ENCODE data around the gene LY6G5B.

The LY6G5B gene

GRCh38 chr6:31632279-31632946, 37.4 kb upstream of the LY6G5B start:
- Histone ChIP-seq H3K4me1 (ENCODE audit: control insufficient read depth in 2 of 2, insufficient read depth in 1 of 2, low read depth in 1 of 2, low read length in 2 of 2) (no peaks in the 10 kb centered on the region), H3K4me3 (ENCODE audit: low read length in 2 of 2) (no peak overlapping the region), H4K91ac (ENCODE audit: low read depth, low read length, poor library complexity) (no peak overlapping the region), H3K4me2 (ENCODE audit: insufficient read depth, low read length, poor library complexity, severe bottlenecking) (no peak overlapping the region), H3K79me1 (ENCODE audit: low read depth, low read length) (peaks cover 10% of the 10 kb centered on the region), H2BK5ac (ENCODE audit: low read length) (no peak overlapping the region), H2BK15ac (ENCODE audit: low read length) (no peak overlapping the region), H3K18ac (ENCODE audit: low read length) (peak overlapping the region; percentile 5), H4K8ac (ENCODE audit: low read depth, low read length) (peak overlapping the region; percentile 52), H2AFZ (ENCODE audit: low read length) (no peak overlapping the region), H3K9me3 (replicated peaks in 1 of 2; ENCODE audit: control insufficient read depth in 2 of 2, insufficient read depth in 1 of 2, low read depth in 1 of 2, low read length in 2 of 2) (no peaks in the 10 kb centered on the region), H2BK12ac (ENCODE audit: low read length) (no peak overlapping the region), H3K36me3 (replicated peaks in 1 of 2; ENCODE audit: control insufficient read depth in 2 of 2, insufficient read depth in 2 of 2, low read length in 2 of 2) (peaks cover 78 to 100% of the 10 kb centered on the region in 2 donors), H3K9ac (ENCODE audit: low read depth, low read length, poor library complexity) (peak overlapping the region; percentile 68), H3K23ac (ENCODE audit: low read depth, low read length, poor library complexity) (peak overlapping the region; percentile 52), H3K4ac (ENCODE audit: low read length) (no peak overlapping the region), H3K27ac (replicated peaks; ENCODE audit: low read length) (no peak overlapping the region), H2AK5ac (ENCODE audit: low read depth, low read length) (no peak overlapping the region), H3K14ac (ENCODE audit: low read length) (no peak overlapping the region), H3K27me3 (ENCODE audit: control insufficient read depth in 3 of 3, insufficient read depth in 3 of 3, low read depth in 1 of 3, low read length in 3 of 3) (no peaks in the 10 kb centered on the region), H2BK120ac (ENCODE audit: low read depth, low read length) (no peak overlapping the region)
- no CpG with 5 or more reads among the region's 26 CpGs for WGBS, 2 donors (ENCODE audit: extremely low coverage in 2 of 2, insufficient read length in 2 of 2, insufficient replicate concordance in 1 of 2)
- no peak for DNase-seq (ENCODE audit: low spot score)

- H3K14ac ChIP-seq (ENCODE audit: low read length), result no peak overlapping the region
- DNase-seq (ENCODE audit: low spot score), result no peak
- H3K27ac ChIP-seq (replicated peaks; ENCODE audit: low read length), result no peak overlapping the region
- WGBS, 2 donors (ENCODE audit: extremely low coverage in 2 of 2, insufficient read length in 2 of 2, insufficient replicate concordance in 1 of 2), result no CpG with 5 or more reads among the region's 7 CpGs
- peaks cover 73 to 99% of the 10 kb centered on the region in 2 donors for H3K36me3 ChIP-seq (replicated peaks in 1 of 2; ENCODE audit: control insufficient read depth in 2 of 2, insufficient read depth in 2 of 2, low read length in 2 of 2)
- H3K4me2 ChIP-seq (ENCODE audit: insufficient read depth, low read length, poor library complexity, severe bottlenecking), result no peak overlapping the region
- no peak overlapping the region for H2AK5ac ChIP-seq (ENCODE audit: low read depth, low read length)
- H3K18ac ChIP-seq (ENCODE audit: low read length), result no peak overlapping the region
- no peaks in the 10 kb centered on the region for H3K9me3 ChIP-seq (replicated peaks in 1 of 2; ENCODE audit: control insufficient read depth in 2 of 2, insufficient read depth in 1 of 2, low read depth in 1 of 2, low read length in 2 of 2)
- no peak overlapping the region for H2BK5ac ChIP-seq (ENCODE audit: low read length)
- H3K9ac ChIP-seq (ENCODE audit: low read depth, low read length, poor library complexity), result no peak overlapping the region
- no peak overlapping the region for H2BK15ac ChIP-seq (ENCODE audit: low read length)
- no peak overlapping the region for H3K4me3 ChIP-seq (ENCODE audit: low read length in 2 of 2)
- no peak overlapping the region for H4K8ac ChIP-seq (ENCODE audit: low read depth, low read length)
- H2BK120ac ChIP-seq (ENCODE audit: low read depth, low read length), result no peak overlapping the region
- peaks cover 10% of the 10 kb centered on the region for H3K79me1 ChIP-seq (ENCODE audit: low read depth, low read length)
- no peak overlapping the region for H4K91ac ChIP-seq (ENCODE audit: low read depth, low read length, poor library complexity)
- H3K4me1 ChIP-seq (ENCODE audit: control insufficient read depth in 2 of 2, insufficient read depth in 1 of 2, low read depth in 1 of 2, low read length in 2 of 2), result no peaks in the 10 kb centered on the region
- H2AFZ ChIP-seq (ENCODE audit: low read length), result no peak overlapping the region
- H3K27me3 ChIP-seq (ENCODE audit: control insufficient read depth in 3 of 3, insufficient read depth in 3 of 3, low read depth in 1 of 3, low read length in 3 of 3), result no peaks in the 10 kb centered on the region
- no peak overlapping the region for H3K23ac ChIP-seq (ENCODE audit: low read depth, low read length, poor library complexity)
- no peak overlapping the region for H2BK12ac ChIP-seq (ENCODE audit: low read length)
- no peak overlapping the region for H3K4ac ChIP-seq (ENCODE audit: low read length)
These were observed 36.3 kb upstream of the LY6G5B start for GRCh38 chr6:31633447-31633846.

GRCh38 chr6:31634131-31634530, 35.6 kb upstream of the LY6G5B start:
- Histone ChIP-seq H3K4me1 (ENCODE audit: control insufficient read depth in 2 of 2, insufficient read depth in 1 of 2, low read depth in 1 of 2, low read length in 2 of 2) (no peaks in the 10 kb centered on the region), H3K4ac (ENCODE audit: low read length) (no peak overlapping the region), H2AK5ac (ENCODE audit: low read depth, low read length) (no peak overlapping the region), H3K9ac (ENCODE audit: low read depth, low read length, poor library complexity) (no peak overlapping the region), H4K8ac (ENCODE audit: low read depth, low read length) (no peak overlapping the region), H3K79me1 (ENCODE audit: low read depth, low read length) (peaks cover 10% of the 10 kb centered on the region), H3K4me3 (ENCODE audit: low read length in 2 of 2) (no peak overlapping the region), H3K27ac (replicated peaks; ENCODE audit: low read length) (no peak overlapping the region), H3K4me2 (ENCODE audit: insufficient read depth, low read length, poor library complexity, severe bottlenecking) (no peak overlapping the region), H3K27me3 (ENCODE audit: control insufficient read depth in 3 of 3, insufficient read depth in 3 of 3, low read depth in 1 of 3, low read length in 3 of 3) (no peaks in the 10 kb centered on the region), H3K9me3 (replicated peaks in 1 of 2; ENCODE audit: control insufficient read depth in 2 of 2, insufficient read depth in 1 of 2, low read depth in 1 of 2, low read length in 2 of 2) (no peaks in the 10 kb centered on the region), H2AFZ (ENCODE audit: low read length) (no peak overlapping the region), H4K91ac (ENCODE audit: low read depth, low read length, poor library complexity) (no peak overlapping the region), H3K14ac (ENCODE audit: low read length) (no peak overlapping the region), H2BK12ac (ENCODE audit: low read length) (no peak overlapping the region), H3K23ac (ENCODE audit: low read depth, low read length, poor library complexity) (no peak overlapping the region), H3K36me3 (replicated peaks in 1 of 2; ENCODE audit: control insufficient read depth in 2 of 2, insufficient read depth in 2 of 2, low read length in 2 of 2) (peaks cover 69 to 99% of the 10 kb centered on the region in 2 donors), H3K18ac (ENCODE audit: low read length) (no peak overlapping the region), H2BK5ac (ENCODE audit: low read length) (no peak overlapping the region), H2BK120ac (ENCODE audit: low read depth, low read length) (no peak overlapping the region), H2BK15ac (ENCODE audit: low read length) (no peak overlapping the region)
- no peak for DNase-seq (ENCODE audit: low spot score)
- WGBS, 2 donors (ENCODE audit: extremely low coverage in 2 of 2, insufficient read length in 2 of 2, insufficient replicate concordance in 1 of 2), result no CpG with 5 or more reads among the region's 3 CpGs

- Histone ChIP-seq H2BK5ac (ENCODE audit: low read length) (no peak overlapping the region), H4K8ac (ENCODE audit: low read depth, low read length) (no peak overlapping the region), H3K4me3 (ENCODE audit: low read length in 2 of 2) (no peak overlapping the region), H3K9ac (ENCODE audit: low read depth, low read length, poor library complexity) (no peak overlapping the region), H3K9me3 (replicated peaks in 1 of 2; ENCODE audit: control insufficient read depth in 2 of 2, insufficient read depth in 1 of 2, low read depth in 1 of 2, low read length in 2 of 2) (no peaks in the 10 kb centered on the region), H2BK12ac (ENCODE audit: low read length) (no peak overlapping the region), H3K27ac (replicated peaks; ENCODE audit: low read length) (no peak overlapping the region), H3K4ac (ENCODE audit: low read length) (no peak overlapping the region), H3K27me3 (ENCODE audit: control insufficient read depth in 3 of 3, insufficient read depth in 3 of 3, low read depth in 1 of 3, low read length in 3 of 3) (no peaks in the 10 kb centered on the region), H3K18ac (ENCODE audit: low read length) (no peak overlapping the region), H4K91ac (ENCODE audit: low read depth, low read length, poor library complexity) (no peak overlapping the region), H3K36me3 (replicated peaks in 1 of 2; ENCODE audit: control insufficient read depth in 2 of 2, insufficient read depth in 2 of 2, low read length in 2 of 2) (peaks cover 72 to 99% of the 10 kb centered on the region in 2 donors), H2AK5ac (ENCODE audit: low read depth, low read length) (no peak overlapping the region), H3K23ac (ENCODE audit: low read depth, low read length, poor library complexity) (no peak overlapping the region), H2BK15ac (ENCODE audit: low read length) (no peak overlapping the region), H3K14ac (ENCODE audit: low read length) (no peak overlapping the region), H3K79me1 (ENCODE audit: low read depth, low read length) (peaks cover 10% of the 10 kb centered on the region), H2BK120ac (ENCODE audit: low read depth, low read length) (no peak overlapping the region), H3K4me1 (ENCODE audit: control insufficient read depth in 2 of 2, insufficient read depth in 1 of 2, low read depth in 1 of 2, low read length in 2 of 2) (no peaks in the 10 kb centered on the region), H3K4me2 (ENCODE audit: insufficient read depth, low read length, poor library complexity, severe bottlenecking) (no peak overlapping the region), H2AFZ (ENCODE audit: low read length) (no peak overlapping the region)
- DNase-seq (ENCODE audit: low spot score), result no peak
- no CpG with 5 or more reads among the region's 11 CpGs for WGBS, 2 donors (ENCODE audit: extremely low coverage in 2 of 2, insufficient read length in 2 of 2, insufficient replicate concordance in 1 of 2)
These were observed 34.7 kb upstream of the LY6G5B start for GRCh38 chr6:31634969-31635575.

Measured in neuronal stem cell (in vitro differentiated cells).